ENCODE measurements around the gene OSTM1. TPM values are rescaled to one million over a fixed set of nuclear protein-coding genes. Genes with fewer than 3 reads are reported as not detected.

OSTM1 gene
- total and polyA plus RNA-seq, 9 of the 15 experiments (the other 6 are each of a cell fraction or from before 2014, with no cell fraction given): 5.6 to 29.5 (median 16.3) TPM

DNA sequence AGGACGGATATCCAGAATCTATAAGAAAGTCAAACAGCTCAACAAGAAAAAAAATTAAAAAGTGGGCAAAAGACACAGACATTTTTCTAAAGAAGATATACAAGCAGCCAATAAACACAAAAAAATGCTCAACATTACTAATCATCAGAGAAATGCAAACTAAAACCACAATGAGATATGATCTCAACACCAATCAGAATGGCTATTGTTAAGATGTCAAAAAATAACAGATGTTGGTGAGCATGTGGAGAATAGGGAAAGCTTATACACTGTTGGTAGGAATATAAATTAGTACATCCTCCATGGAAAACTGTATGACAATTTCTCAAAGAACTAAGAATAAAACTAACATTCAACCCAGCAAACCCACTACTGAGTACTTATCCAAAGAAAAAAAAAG lies 23.3 kb upstream of the OSTM1 start:
- Histone ChIP-seq H3K4me2 (ENCODE audit: insufficient read depth, low read length) (no peak overlapping the region), H4K20me1 (replicated peaks; ENCODE audit: control insufficient read depth, insufficient read depth, low read length) (no peaks in the 10 kb centered on the region), H3K9me1 (ENCODE audit: control insufficient read depth, insufficient read depth, low read length) (no peaks in the 10 kb centered on the region), H2AFZ (ENCODE audit: low read depth, low read length) (no peak overlapping the region), H3K9me3 (replicated peaks; ENCODE audit: control insufficient read depth, insufficient read depth, low read depth, low read length) (no peaks in the 10 kb centered on the region), H3K27me3 (ENCODE audit: control insufficient read depth in 2 of 2, insufficient read depth in 2 of 2, low read length in 2 of 2) (peaks cover 3 to 9% of the 10 kb centered on the region in 2 experiments; a peak in 3 of 5 replicates), H3K27ac (ENCODE audit: extremely low read depth, low read depth, low read length) (no peak overlapping the region), H3K9ac (ENCODE audit: insufficient read depth in 1 of 2, low read depth in 2 of 2, low read length in 2 of 2) (no peak overlapping the region), H3K4me1 (replicated peaks in 1 of 2; ENCODE audit: control insufficient read depth in 2 of 2, insufficient read depth in 2 of 2, low read length in 2 of 2) (no peaks in the 10 kb centered on the region), H3K36me3 (ENCODE audit: control insufficient read depth, insufficient read depth, low read length) (no peaks in the 10 kb centered on the region), H3K79me2 (ENCODE audit: control insufficient read depth, insufficient read depth, low read length) (no peaks in the 10 kb centered on the region), H3K4me3 (no peak overlapping the region)
- FAIRE-seq: no peak
- no peak for ATAC-seq
- BruUV-seq (replicated peaks): no TSS peak
- POLR2A ChIA-PET: interaction anchor here (1.7 kb wide), 1 partner anchor 8 kb away, joined by 5 read pairs; no protein-coding TSS in a partner anchor
- CTCF ChIA-PET (ENCODE audit: low intra/inter-chr PET ratio): no interaction called here
- no peak for DNase-seq (ENCODE audit: extremely low read depth in 1 of 4, low spot score in 3 of 4)
- TF ChIP-seq ETS2 (tag; IDR thresholded peaks at IDR 0.05; ENCODE audit: borderline replicate concordance, poor library complexity, severe bottlenecking) (no peak), CHD7 (IDR thresholded peaks at IDR 0.05; ENCODE audit: low read depth, low read length) (no peak), NFRKB (IDR thresholded peaks at IDR 0.05; ENCODE audit: low read depth) (no peak), MIER1 (IDR thresholded peaks at IDR 0.05; ENCODE audit: low read depth) (no peak)
- TF ChIP-seq, protein P1, sequence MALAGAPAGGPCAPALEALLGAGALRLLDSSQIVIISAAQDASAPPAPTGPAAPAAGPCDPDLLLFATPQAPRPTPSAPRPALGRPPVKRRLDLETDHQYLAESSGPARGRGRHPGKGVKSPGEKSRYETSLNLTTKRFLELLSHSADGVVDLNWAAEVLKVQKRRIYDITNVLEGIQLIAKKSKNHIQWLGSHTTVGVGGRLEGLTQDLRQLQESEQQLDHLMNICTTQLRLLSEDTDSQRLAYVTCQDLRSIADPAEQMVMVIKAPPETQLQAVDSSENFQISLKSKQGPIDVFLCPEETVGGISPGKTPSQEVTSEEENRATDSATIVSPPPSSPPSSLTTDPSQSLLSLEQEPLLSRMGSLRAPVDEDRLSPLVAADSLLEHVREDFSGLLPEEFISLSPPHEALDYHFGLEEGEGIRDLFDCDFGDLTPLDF (CRISPR knock-in tag; IDR thresholded peaks at IDR 0.05): no peak
- TF ChIP-seq, protein P2, sequence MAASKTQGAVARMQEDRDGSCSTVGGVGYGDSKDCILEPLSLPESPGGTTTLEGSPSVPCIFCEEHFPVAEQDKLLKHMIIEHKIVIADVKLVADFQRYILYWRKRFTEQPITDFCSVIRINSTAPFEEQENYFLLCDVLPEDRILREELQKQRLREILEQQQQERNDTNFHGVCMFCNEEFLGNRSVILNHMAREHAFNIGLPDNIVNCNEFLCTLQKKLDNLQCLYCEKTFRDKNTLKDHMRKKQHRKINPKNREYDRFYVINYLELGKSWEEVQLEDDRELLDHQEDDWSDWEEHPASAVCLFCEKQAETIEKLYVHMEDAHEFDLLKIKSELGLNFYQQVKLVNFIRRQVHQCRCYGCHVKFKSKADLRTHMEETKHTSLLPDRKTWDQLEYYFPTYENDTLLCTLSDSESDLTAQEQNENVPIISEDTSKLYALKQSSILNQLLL (CRISPR knock-in tag; IDR thresholded peaks at IDR 0.05; ENCODE audit: borderline replicate concordance): no peak
- TF ChIP-seq, protein P3, sequence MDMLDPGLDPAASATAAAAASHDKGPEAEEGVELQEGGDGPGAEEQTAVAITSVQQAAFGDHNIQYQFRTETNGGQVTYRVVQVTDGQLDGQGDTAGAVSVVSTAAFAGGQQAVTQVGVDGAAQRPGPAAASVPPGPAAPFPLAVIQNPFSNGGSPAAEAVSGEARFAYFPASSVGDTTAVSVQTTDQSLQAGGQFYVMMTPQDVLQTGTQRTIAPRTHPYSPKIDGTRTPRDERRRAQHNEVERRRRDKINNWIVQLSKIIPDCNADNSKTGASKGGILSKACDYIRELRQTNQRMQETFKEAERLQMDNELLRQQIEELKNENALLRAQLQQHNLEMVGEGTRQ (CRISPR knock-in tag; IDR thresholded peaks at IDR 0.05): no peak
- WGBS (ENCODE audit: insufficient coverage, low coverage, missing lambda C conversion rate): 19% methylated on average over 1 of the region's 1 CpG
- in situ Hi-C loops (cut with MboI): no loop called here
- intact Hi-C loops (cut with micrococcal nuclease): no loop called here

Measured in K562 (cell line).